GM21619 (cell line): ENCODE measurements around the gene MRNIP.
"Not testable (repeated sequence)": the region's sequence is repeated elsewhere in the genome, so short reads cannot be mapped to it uniquely, and the experiment has no call there.

Experiments
- ATAC-seq: cut with Tn5 transposase; IDR thresholded peaks from one replicate; pipeline ENCODE4 v1.9.1; 2021; ENCODE audit not compliant: unreplicated experiment

The MRNIP gene

DNA sequence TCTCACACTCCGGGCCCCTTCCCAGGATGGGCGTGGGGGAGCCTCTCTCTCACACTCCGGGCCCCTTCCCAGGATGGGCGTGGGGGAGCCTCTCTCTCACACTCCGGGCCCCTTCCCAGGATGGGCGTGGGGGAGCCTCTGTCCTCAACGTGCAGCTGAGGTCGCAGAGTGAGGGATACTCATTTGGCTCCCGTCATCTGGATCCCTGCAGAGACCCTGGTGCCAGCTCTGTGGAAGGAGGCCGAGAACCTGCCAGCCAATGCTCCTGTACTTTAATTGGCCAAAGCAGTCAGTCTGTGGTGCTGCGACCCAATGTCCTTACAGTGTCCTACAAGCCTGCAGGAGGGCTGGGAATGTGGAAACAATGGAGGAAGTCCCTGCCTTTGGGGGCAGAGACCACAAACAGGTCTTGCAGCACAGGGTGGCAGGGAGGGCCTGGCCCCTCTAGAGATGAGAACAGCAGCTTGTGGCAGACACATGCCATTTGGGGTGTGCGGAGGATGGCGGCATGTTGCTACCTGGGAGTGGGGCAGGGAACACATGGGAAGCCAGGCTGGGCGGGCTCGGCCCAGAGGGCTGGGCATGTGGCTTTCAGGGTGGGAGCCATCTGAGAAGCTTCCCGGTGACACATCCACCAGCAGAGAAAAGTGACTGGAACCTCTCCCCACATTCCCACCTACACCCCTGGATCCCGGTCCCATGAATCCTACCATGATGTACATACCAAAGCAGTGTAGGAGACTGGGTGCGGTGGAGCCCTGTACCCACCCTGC is 13.6 kb upstream of the MRNIP start:
- ATAC-seq = no peak

DNA sequence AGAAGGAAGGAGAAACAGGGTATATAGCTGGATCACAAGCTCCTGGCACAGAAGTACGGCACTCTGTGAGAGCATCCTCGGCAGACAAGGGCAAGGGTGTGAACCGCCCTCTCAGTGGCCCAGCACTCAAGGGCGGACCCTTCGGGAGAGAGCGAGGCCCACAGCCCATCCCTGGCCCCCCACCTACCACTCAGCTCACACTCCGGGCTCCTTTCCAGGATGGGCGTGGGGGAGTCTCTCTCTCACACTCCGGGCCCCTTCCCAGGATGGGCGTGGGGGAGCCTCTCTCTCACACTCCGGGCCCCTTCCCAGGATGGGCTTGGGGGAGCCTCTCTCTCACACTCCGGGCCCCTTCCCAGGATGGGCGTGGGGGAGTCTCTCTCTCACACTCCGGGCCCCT is 12.9 kb upstream of the MRNIP start:
- ATAC-seq = not testable (repeated sequence)

DNA sequence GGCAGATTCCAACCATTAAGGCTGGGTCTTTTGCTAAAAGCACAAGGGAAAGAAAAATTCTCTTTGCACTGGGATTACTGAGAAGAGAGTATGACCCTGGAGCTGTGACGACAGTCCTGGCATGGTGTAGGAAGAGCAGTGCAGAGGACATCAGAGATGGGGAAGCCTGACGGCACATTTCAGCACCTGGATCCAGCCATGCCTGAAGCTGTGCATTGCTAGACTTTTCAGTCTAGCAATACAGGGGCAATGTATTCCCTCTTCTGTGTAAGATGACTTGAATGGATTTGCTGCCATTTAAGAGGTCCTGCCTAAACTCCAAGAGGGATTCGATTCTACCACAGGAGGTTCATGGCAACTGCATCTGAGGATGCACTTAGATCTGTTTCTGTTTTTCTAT is 12.3 kb upstream of the MRNIP start:
- no peak for ATAC-seq

DNA sequence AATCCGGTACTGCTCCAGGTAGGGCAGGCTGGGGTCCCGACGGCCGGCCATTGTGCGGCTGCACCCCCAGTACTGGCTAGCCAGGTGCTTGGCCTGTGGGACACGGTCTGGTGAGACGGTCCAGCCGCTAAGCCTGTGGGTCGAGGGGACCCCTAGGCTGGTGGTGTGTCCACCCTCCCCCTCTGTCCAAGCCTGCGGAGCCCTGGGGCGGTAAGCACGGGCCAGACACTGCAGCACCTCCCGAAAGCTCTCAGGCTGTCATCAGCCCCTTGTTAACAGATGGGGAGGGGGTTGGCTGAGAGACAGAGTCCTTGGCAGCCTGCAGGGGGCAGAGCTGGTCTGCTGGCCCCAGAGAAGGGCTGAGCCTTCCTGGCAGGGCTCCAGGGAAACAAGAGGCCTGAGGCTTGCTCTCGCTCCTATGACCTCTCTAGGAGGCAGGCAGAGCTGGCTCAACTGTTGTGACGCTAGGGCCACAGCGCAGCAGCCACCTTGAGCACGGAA is 11.8 kb upstream of the MRNIP start:
- no peak for ATAC-seq

DNA sequence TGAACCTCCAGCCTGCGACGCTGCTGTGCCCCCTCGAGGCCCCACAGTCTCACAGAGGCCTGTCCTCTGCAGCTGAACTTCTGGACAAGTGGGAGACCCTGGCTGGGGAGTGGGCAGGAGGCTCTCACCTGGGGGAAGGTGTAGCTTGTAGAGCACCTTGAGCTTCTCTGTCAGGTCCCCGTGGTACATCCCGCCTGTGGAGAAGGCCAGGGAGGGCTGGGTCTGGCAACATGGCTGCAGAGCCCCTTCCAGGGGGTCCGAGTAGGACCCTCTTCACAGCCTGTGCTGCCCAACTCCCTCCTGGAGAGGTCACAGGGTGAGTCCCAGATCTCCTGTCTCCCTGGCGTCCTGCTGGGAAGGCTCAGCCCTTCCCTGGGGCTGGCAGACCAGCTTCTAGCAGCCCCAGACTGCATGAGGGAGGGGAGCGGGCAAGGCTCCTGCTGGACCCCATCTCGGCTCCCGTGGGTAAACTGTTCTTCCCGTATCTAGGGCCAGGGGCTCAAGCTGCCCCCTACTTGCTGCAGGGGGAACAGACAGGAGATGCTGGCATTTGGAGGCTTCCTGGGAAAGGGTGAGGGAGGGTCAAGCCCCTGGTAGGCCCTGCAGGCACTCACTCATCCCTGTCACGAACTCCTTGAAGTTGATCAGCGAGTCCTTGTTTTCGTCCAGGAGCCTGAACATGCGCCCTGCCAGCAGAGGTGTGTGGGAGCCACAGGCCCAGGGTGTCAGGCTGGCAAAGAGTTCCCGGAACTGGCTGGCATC is 11.2 kb upstream of the MRNIP start:
- ATAC-seq = no peak

DNA sequence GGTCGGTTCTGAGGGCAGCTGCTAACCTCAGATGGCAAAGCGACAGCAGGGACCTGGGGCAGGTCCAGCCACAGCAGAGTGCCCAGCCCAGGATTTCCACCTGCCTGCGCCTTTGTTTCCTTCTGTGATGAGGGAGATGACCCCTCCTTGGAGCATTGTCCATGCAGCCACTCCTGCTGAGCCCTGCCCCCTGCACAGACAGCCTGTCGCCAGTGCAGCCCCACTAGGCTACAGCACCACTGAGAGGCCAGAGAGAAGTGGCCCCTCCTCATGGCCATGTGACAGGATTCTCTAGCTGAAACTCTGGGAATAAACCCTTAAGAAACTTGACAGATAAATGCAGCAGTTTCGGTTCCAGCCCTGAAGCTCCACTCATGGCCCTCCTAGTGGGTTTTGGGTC is 10.5 kb upstream of the MRNIP start:
- no peak for ATAC-seq

DNA sequence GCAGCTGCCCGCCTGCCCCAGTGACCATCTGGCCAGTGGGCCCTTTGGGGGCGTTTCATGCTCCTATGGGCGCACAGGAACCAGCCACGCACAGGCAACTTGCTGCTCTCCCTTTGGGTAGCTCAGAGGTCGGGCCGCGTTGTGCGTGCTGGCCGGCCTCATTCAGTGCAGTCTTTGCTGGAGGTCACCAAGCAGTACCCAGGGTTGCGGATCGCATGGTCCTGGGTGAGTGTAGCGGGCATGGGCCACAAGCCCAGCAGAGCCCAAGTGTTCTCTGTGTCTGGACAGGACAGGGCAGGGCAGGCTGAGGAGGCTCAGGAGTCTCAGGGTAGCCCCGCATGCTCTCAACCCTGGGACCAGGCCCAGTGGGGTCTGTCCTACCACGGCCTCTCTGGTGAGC is 9.9 kb upstream of the MRNIP start:
- ATAC-seq = no peak

DNA sequence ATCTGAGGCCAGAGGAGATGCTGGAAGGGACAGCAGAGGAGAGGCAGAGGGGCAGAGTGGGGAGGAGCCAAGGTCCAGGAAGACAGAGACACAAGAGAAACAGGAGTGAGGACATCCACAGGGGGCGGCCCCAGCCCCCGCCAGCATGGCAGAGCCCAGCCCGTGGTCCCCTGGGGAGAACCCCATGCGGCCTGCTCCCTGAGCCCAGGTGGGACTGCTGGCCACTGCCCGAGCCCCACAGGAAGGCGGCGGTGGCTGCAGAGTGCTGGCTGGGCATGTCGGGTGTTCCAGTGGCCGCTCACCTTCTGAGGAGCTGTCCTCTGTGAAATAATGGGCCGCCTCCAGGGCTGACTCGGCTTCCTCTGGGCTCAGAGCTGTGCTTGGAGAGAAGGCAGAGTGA is 8.9 kb upstream of the MRNIP start:
- no peak for ATAC-seq

DNA sequence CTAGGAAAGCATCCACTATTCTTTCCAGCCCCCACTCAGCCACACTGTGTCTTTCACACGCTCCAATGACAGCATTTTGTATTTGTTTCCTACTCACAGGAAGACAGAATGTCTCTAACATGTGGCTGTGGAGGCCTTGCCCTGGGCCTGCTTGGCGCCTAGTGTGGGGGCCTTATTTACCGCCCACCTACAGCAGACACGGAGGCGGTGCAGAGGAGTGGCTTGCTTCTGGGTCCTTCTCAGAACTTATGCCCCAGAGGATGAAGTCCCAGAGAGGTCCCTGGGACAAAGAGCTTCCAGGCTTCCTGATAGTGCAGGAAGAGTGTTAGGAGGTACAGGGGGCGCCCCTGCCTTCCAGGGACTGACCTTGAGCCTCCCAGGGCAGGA is 8.5 kb upstream of the MRNIP start:
- ATAC-seq = no peak

DNA sequence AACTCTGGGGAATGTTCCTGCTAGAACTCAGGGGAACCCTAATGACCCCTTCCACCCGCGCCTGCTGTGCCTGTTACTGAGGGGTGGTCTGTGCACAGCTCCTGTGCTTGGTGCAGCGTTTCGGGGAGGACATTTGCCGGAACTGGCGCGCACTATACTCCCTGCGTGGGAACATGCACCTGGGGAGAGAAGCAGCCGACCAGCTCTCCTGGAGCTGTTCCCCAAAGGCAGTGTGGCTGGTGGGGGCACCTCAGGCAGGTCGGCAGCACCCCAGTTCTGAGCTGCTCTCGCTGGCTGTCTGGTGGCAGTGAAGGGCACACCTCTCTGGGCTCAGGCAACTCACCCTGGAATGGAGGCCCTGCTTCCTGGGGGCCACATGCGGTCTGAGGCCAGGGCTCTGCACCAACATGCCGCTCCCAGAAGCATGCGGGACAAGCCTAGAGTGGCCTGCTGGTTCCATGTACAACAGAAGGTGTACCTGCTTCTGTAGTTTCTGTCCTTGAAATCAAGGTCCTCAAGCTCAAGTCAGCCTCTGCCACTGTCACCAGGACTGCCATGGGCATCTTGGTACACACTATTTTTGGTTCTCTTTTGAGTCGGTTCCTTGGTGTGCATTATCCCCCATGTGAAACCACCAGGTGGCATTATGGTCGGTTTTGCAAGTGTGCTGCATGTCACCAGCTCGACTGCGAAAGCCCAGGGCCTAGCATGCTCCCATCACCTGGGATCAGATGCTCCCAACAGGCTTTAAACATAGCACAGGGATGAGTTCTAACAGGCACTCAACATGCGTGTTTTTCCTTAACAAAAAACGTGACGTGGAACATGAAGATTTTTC is 7.8 kb upstream of the MRNIP start:
- ATAC-seq = no peak

DNA sequence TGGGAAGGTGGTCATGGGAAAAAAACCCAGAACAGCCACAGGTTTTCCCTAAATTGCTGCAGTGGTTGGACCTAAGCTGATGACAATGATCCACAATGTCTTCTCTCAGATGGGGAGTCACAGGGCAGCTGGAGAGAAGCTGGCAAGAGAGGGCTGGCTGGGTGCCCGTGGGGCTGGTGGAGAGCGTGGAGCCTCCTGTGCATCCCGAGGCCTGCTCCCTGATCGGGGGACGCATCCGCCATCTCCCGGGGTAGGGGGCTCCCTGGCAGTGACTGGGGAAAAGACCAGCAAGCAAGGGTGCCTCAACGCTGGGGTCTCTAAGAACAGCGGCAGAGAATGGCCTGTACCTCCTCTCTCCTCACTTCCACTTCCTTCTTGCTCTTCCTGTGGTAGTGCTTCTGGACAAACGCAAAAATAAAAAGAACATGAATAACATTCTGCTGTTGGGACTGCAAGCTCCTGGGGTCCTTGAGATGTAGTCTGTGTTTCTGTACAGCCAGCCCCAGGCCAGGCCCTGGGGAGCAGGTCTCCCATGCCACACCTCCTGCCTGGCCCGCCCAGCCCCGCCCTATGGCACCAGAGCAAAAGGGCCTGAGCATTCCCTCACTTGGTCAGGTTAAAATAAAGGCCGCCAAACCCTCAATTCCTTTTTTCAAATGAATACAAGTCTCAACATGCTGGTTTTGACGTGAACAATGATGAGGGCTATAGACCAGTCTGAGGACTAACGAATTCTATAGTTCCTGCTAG is 7.0 kb upstream of the MRNIP start:
- ATAC-seq = no peak

DNA sequence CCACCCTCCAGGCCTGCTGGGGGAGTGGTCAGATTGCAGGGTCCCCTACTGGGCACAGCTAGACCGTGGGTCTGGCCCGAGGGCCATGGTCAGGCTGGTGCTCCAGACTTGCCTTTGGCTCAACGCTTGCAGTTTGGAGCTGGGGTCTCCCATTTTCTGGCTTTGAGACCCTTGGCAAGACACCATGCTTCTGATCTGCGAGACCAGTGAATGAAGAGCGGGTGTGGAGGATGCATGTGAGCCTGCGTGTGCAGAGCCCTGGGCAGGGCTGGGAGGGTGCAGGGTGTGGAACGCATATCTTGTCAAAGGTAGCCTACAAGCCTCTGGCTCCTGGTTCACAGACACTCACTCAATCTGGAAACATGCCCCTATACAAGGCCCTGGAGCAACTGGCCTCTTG is 6.1 kb upstream of the MRNIP start:
- no peak for ATAC-seq

DNA sequence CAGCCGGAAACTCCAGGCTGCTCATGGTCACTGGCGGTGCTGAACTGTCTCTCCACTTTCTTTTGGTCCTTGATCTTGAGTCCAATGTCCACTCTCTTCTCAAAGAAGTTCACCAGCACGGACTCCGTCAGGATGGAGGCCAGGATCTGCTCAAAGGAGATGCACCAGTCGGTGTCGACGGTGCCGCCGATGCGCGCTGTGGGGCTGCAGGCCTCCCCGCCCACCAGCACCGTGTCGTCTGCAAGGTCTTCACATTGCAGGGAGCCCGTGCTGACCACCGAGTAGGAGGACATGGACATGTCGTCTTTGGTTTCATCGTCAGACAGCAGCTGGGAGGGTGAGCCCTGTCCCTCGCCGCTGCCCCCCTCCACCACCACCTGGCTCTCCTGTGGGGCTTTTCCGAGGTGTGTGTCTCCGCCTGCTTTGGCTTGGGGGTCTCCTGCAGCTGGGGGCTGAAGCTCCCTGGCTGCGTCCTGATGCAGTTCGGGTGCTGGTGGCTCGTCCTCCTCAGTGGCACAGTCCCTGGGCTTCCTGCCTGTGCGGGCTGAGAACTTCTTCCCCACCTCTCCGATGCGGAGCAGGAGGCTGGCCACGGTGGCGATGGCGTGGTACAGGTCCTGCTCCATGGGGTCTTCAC is 5.0 kb upstream of the MRNIP start:
- no peak for ATAC-seq

DNA sequence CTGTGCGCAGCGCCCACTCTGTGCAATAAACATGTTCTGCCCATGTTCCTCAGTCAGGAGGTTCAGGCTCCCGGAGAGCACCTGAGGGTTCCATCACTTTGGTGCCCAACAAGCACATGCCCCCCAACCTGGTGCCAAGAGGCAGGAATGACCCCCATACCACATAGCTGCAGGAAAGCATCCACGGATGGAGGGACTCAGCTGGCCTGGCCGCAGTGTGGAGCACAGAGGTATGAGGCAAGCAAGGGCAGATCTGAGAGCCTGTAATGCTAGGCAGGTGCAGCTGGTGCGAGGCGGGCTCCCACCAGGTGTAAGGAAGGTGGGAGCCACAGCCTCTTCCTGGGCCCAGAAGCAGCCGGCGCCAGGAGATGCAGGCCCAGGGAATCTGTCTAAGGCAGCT is 4.3 kb upstream of the MRNIP start:
- no peak for ATAC-seq

DNA sequence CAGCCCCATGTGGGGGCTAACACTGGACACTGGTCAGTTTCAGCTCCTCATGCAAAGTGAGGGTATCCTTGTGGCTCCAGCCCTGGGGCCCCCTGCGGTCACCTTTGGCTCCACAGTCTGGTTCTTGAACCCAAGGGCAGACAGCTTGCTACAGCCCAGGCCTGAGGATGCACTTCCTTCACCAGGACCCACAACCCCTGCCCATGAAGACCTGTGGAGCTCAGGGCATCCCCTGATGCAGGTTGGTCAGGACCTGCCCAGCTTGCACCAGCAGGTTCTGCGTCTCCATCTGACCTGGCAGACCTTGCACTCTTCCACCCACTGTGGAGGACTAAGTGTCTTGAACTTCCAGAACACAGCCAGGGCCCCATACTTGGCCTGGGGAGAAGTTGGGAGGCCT is 3.7 kb upstream of the MRNIP start:
- no peak for ATAC-seq

DNA sequence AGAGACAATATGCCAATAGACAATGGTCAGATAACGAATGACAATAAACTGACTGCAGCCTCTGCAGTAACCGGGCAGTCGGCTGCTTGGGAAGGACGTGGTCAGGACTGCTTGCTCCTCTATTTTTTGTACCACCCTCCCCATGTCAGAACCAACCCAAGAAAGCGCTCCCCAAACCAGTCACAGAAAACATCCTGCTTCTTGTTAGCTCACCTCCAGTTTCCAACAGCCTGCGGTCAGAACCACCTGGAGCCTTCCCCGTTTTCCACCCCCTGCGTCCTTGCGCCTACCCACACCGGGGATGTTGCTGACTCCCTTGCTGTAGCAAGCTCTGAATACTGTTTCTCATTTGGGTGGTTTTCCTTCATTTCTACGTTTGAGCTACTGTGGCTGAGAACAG is 1.7 kb upstream of the MRNIP start:
- ATAC-seq = no peak

DNA sequence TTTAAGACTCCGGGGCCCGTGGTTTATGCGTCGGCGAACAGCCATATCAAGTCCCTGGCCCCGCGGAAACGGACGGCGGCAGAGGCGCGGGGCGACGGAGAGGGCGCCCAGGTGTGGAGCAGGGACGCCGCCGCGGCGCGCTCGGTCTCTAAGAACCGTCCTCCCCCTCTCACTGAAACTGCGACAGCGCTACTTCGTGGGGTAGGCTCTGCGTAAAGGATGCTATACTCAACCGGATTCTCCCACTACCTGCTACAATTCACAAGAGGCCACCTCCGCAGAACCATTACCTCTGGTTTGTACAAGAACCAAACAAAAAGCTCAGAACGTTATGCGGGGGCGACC is 404 bp downstream of the MRNIP start:
- peak; percentile 44 for ATAC-seq

DNA sequence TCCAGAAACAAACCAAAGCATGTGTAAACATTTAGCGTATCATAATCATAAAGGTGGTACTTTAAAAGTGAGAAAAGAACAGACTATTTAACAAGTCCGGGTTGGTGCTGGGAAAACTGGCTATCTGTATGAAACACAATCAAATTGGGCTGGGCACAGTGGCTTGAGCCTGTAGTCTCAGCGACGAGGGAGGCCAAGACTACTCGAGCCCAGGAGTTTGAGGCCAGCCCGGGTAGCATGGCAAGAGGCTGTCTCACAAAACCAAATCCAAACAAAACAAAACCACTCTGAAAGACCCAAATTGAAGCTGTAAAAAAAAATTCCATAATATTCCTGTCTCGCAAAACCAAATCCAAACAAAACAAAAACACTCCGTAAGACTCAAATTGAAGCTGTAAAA is 4.3 kb downstream of the MRNIP start:
- no peak for ATAC-seq

DNA sequence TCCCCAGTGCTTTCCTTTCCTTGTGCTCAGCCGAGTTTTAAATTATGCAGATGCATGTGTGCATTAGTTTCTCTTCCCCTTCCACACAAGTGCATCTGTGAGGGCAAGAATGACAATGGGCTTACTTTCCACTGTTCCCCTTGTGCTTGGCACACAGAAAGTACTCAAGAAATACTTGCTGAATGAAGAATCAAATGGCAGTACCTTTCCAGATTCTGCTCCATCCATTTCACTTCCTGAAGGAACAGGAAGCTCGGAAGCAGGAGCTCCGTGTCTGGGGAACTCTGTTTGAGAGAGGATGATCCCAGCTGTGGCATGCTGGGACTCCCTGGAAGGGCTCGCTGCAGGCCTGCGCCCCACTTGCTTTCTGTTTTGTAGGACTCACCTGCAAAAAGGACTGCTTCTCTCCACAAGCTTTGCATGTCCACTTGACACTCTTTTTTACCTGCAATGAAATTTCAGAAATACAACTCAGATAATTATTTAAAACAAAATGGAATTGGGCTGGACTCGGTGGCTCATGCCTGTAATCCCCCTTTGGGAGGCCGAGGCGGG is 5.5 kb downstream of the MRNIP start:
- peak; percentile 85 for ATAC-seq

DNA sequence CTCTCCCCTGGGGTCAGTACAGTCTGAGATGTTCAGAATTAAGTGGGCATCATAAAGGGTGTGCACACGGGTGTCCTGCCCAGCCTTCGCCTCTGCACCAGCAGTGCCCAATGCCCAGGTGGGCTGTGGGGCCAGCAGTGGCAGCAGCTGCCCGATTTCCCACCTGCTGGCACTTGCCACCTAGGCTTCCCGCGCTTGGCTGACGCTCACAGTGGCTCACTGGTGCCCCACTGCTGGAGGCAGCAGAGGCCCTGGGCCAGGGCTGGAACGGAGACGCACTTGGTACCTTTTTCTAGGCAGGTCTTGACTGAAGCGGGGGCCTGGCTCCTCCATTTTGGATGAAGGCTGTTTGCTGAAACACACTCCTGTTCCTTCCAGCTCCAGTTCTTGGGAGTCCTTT is 17.0 kb downstream of the MRNIP start:
- ATAC-seq = no peak
